PFSK-1 (cell line): ENCODE results near the gene C8G.

ENCODE experiments used
- FOXP2 ChIP-seq: optimal IDR thresholded peaks from 2 replicates; pipeline ENCODE3; 2011; ENCODE audit warnings: borderline replicate concordance, control low read depth, inconsistent platforms; ENCODE audit not compliant: insufficient read depth; ENCODE audit errors: extremely low read length, extremely low read depth
- POLR2AphosphoS5 ChIP-seq: IDR thresholded peaks from 2 replicates; pipeline ENCODE4 v1.6.1; 2012; ENCODE audit warnings: low read depth, mild to moderate bottlenecking, control low read depth, low read length, moderate library complexity
- SIN3A ChIP-seq: IDR thresholded peaks from 2 replicates; pipeline ENCODE4 v1.6.1; 2012; ENCODE audit warnings: mild to moderate bottlenecking, low read length, moderate library complexity, borderline replicate concordance; ENCODE audit not compliant: insufficient read depth
- TAF1 ChIP-seq: IDR thresholded peaks from 2 replicates; pipeline ENCODE4 v1.6.1; 2012; ENCODE audit warnings: low read length, control low read depth, borderline replicate concordance; ENCODE audit not compliant: insufficient read depth
- TF ChIP-seq, protein P1 (sequence below), 2 experiments: IDR thresholded peaks; 2 replicates each; pipeline versions ENCODE4 v1.6.1 to v1.8.0; 2011 to 2012; ENCODE audit warnings: low read depth in 2 of 2, low read length in 2 of 2, control low read depth in 1 of 2, inconsistent platforms in 1 of 2, mild to moderate bottlenecking in 1 of 2, moderate library complexity in 1 of 2; ENCODE audit not compliant: insufficient read depth in 1 of 2

The C8G gene

DNA sequence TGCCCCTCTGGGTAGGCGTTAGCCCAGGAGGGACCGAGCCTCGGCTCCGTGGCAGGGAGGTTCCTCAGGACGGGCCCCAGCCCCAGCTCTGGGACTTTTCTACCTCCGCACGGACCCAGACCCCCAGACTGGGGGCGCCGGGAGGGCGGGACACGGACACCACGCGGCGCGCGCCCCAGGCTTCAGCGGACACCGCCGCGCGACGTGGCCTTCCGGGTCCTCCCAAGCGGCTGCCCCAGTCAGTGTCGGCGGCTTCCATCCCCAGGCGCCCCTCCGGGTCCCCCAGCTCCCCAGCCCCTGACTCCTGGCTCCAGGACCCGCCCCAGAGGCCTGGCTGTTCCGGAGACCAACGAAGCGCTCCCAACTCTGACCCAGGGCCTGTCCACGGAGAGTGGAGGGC lies 40.8 kb downstream of the C8G start:
- TF ChIP-seq POLR2AphosphoS5 (no peak), SIN3A (no peak), TAF1 (no peak), FOXP2 (no peak)
- TF ChIP-seq, protein P1, sequence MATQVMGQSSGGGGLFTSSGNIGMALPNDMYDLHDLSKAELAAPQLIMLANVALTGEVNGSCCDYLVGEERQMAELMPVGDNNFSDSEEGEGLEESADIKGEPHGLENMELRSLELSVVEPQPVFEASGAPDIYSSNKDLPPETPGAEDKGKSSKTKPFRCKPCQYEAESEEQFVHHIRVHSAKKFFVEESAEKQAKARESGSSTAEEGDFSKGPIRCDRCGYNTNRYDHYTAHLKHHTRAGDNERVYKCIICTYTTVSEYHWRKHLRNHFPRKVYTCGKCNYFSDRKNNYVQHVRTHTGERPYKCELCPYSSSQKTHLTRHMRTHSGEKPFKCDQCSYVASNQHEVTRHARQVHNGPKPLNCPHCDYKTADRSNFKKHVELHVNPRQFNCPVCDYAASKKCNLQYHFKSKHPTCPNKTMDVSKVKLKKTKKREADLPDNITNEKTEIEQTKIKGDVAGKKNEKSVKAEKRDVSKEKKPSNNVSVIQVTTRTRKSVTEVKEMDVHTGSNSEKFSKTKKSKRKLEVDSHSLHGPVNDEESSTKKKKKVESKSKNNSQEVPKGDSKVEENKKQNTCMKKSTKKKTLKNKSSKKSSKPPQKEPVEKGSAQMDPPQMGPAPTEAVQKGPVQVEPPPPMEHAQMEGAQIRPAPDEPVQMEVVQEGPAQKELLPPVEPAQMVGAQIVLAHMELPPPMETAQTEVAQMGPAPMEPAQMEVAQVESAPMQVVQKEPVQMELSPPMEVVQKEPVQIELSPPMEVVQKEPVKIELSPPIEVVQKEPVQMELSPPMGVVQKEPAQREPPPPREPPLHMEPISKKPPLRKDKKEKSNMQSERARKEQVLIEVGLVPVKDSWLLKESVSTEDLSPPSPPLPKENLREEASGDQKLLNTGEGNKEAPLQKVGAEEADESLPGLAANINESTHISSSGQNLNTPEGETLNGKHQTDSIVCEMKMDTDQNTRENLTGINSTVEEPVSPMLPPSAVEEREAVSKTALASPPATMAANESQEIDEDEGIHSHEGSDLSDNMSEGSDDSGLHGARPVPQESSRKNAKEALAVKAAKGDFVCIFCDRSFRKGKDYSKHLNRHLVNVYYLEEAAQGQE (IDR thresholded peaks at IDR 0.05; ENCODE audit: insufficient read depth in 1 of 2, low read depth in 2 of 2, low read length in 2 of 2), result no peak

DNA sequence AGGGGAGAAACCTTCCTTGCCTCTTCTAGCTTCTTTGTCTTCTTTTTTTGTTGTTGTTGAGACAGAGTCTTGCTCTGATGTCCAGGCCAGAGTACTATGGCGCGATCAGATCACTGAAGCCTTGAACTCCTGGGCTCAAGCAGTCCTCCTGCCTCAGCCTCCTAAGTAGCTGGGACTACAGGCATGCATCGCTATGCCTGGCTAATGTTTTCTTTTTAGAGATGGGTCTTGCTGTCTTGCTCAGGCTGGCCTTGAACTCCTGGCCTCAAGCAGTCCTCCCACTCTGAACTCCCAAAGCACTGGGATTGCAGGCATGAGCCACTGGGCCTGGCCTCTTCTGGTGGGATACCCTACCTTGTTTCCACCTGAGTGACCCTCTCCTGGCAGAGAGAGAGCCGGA lies 43.8 kb downstream of the C8G start:
- no peak for TF ChIP-seq POLR2AphosphoS5
- TF ChIP-seq SIN3A, result no peak
- no peak for TF ChIP-seq TAF1
- TF ChIP-seq, protein P1 (IDR thresholded peaks at IDR 0.05; ENCODE audit: insufficient read depth in 1 of 2, low read depth in 2 of 2, low read length in 2 of 2), result no peak

DNA sequence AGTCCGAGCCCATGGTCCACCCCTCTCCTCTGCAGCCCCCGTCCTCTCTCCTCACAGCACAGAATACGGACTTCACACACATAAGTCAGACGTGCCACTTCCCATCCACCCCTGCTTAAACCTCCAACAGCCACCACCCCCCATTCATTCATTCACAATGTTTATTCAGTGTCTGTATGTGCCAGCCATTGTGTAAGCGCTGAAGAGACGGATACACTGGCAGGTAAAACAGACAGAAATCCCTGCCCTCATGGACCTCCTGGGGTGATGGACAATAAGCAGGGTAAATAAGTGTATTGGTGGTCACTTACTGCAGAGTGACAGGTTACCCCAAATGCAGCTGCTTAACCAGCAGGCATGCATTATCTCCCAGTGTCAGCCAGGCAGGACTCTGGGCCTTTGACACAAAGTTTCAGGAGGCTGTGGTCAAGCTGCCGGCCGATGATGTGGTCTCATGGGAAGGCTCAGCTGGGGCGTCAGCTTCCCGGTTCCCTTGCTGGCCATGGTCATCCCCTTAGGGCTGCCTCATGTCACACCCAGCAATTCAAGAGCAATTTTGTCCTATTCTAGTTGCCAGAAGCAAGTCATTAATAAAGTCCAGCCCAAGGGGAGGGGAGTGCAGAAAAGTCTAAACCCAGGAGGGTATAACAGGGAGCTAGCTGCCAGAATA lies 45.3 kb downstream of the C8G start:
- no peak for TF ChIP-seq POLR2AphosphoS5
- TF ChIP-seq TAF1, result no peak
- TF ChIP-seq, protein P1 (IDR thresholded peaks at IDR 0.05; ENCODE audit: insufficient read depth in 1 of 2, low read depth in 2 of 2, low read length in 2 of 2), result no peak
- TF ChIP-seq SIN3A, result no peak
- no peak for TF ChIP-seq FOXP2

DNA sequence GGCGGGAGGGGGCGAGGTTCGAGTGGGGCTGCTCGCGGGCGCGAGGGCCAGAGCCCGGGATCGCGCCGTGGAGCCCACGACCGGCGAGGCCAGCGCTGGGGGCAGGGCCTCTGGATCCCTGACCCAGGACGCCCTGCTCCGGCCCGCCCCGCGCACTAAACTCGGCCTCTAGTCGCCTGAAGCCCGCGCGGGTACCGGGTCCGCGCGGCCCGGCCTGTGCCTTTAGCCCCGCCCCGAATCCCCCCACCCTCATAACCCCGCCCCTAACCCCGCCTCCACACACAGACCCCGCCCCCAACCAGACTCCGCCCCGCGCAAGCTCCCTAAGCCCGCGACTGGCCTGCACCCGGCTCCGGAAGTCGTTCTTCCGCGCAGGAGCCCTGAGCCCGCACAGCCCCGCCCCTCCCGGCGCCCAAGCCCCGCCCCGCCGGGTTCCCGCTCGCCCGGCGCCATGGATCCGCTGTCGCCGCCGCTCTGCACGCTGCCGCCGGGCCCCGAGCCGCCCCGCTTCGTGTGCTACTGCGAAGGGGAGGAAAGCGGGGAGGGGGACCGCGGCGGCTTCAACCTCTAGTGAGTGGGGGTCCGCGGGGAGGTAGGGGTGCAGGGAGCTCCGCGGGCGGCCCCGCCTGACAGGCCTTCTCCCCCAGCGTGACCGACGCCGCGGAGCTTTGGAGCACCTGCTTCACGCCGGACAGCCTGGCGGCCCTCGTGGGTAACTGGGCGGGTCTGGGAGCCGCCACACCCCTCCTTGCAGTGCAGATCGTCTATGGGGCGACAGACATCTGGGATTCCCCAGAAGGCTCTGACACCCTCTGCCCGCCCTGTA lies 47.2 kb downstream of the C8G start, which contains the start of gene PAXX:
Gene PAXX (plus strand): TSS at position 430 of the 826 bp plus-strand sequence. CDS start 22 bp downstream, at position 452.
- TF ChIP-seq, protein P1 (IDR thresholded peaks at IDR 0.05; ENCODE audit: insufficient read depth in 1 of 2, low read depth in 2 of 2, low read length in 2 of 2), result no peak
- TF ChIP-seq SIN3A, result no peak
- TF ChIP-seq TAF1, result no peak
- no peak for TF ChIP-seq FOXP2
- TF ChIP-seq POLR2AphosphoS5, result peak; percentile 61; the same call in 1 of the 2 replicates
